ENCODE measurements around the gene PLCH2. TPM values are rescaled to one million over a fixed set of nuclear protein-coding genes. Genes with fewer than 3 reads are reported as not detected.

PLCH2 gene
- total and polyA plus RNA-seq, 2 donors (not counting 3 experiments of a cell fraction or from before 2014, with no cell fraction given) = 0.19 to 0.31 TPM

- CTCF ChIA-PET = no interaction called here
- no peaks in the 10 kb centered on the region for H3K27me3 ChIP-seq (ENCODE audit: control insufficient read depth in 2 of 2, insufficient read depth in 2 of 2, low read length in 2 of 2)
- POLR2A ChIA-PET = no interaction called here
- H3K9me3 ChIP-seq (replicated peaks; ENCODE audit: control insufficient read depth, insufficient read depth, low read length) = no peaks in the 10 kb centered on the region
- no TSS peak for BruUV-seq (replicated peaks)
- no peak overlapping the region for H3K9ac ChIP-seq (replicated peaks; ENCODE audit: extremely low read depth, insufficient read depth, low read length)
- intact Hi-C loops (cut with micrococcal nuclease) (no loop called here), dilution Hi-C loops (cut with MboI; ENCODE audit: extremely low pct_ligation_motif_present, low sequenced_read_pairs) (no loop called here)
- no peaks in the 10 kb centered on the region for H4K20me1 ChIP-seq (replicated peaks; ENCODE audit: control insufficient read depth, extremely low read depth, insufficient read depth, low read length)
- H3K79me2 ChIP-seq (ENCODE audit: control insufficient read depth, insufficient read depth, low read length) = no peaks in the 10 kb centered on the region
- no peak for DNase-seq (ENCODE audit: low read depth, low spot score)
- no peak overlapping the region for H3K4me2 ChIP-seq (ENCODE audit: insufficient read depth, low read length)
- H3K36me3 ChIP-seq (ENCODE audit: control insufficient read depth in 2 of 2, extremely low read depth in 1 of 2, insufficient read depth in 2 of 2, low read length in 2 of 2) = no peaks in the 10 kb centered on the region
- no peaks in the 10 kb centered on the region for H3K4me1 ChIP-seq (ENCODE audit: control insufficient read depth, extremely low read depth, insufficient read depth, low read length)
- H2AFZ ChIP-seq (ENCODE audit: low read depth, low read length) = no peak overlapping the region
- H3K27ac ChIP-seq (ENCODE audit: insufficient read depth, low read depth, low read length) = no peak overlapping the region
- TF ChIP-seq GATA2 (IDR thresholded peaks at IDR 0.05; ENCODE audit: insufficient read depth, insufficient read length, low read depth, low read length) (no peak), JUN (IDR thresholded peaks at IDR 0.05; ENCODE audit: borderline replicate concordance, insufficient read depth, insufficient read length, low read depth) (no peak), EZH2 (IDR thresholded peaks at IDR 0.05; ENCODE audit: borderline replicate concordance, low read depth, low read length, severe bottlenecking) (no peak), MAX (IDR thresholded peaks at IDR 0.05; ENCODE audit: insufficient read depth, insufficient read length) (no peak), FOS (IDR thresholded peaks at IDR 0.05; ENCODE audit: borderline replicate concordance, insufficient read depth, low read length) (no peak), MYC (IDR thresholded peaks at IDR 0.05; ENCODE audit: low read depth, low read length) (no peak), POLR2A (IDR thresholded peaks at IDR 0.05; ENCODE audit: low read depth, low read length) (no peak), POLR2AphosphoS5 (IDR thresholded peaks at IDR 0.05; ENCODE audit: insufficient read depth, low read depth, low read length) (no peak), CTCF (IDR thresholded peaks at IDR 0.05; ENCODE audit: extremely low read depth in 1 of 2, insufficient read depth in 1 of 2, low read depth in 1 of 2, low read length in 2 of 2) (no peak)
- H3K9me1 ChIP-seq (replicated peaks; ENCODE audit: control insufficient read depth, extremely low read depth, insufficient read depth, low read length) = no peaks in the 10 kb centered on the region
- H3K4me3 ChIP-seq (replicated peaks in 1 of 3; ENCODE audit: insufficient read depth in 1 of 3, low read depth in 1 of 3, low read length in 3 of 3) = no peak overlapping the region
- no peak for FAIRE-seq
Measured at GRCh38 chr1:2472109-2472508, 4.0 kb upstream of the PLCH2 start.

Data from endothelial cell of umbilical vein (primary cell).